Mucosa of rectum (tissue), 2 donors: ENCODE measurements around the gene ZNF214.

ENCODE experiments used
- H3K27ac ChIP-seq, 2 donors: one replicate each; pipeline ENCODE4 v1.7.0; 2013; ENCODE audit warnings: inconsistent platforms in 2 of 2, low read depth in 2 of 2, low read length in 2 of 2
- H3K27me3 ChIP-seq, 2 donors: one replicate each; pipeline ENCODE4 v1.7.0; 2013; ENCODE audit warnings: low read length in 2 of 2; ENCODE audit not compliant: control insufficient read depth in 2 of 2, insufficient read depth in 2 of 2
- H3K36me3 ChIP-seq, 2 donors: one replicate each; pipeline ENCODE4 v1.7.0; 2013; ENCODE audit warnings: low read length in 2 of 2; ENCODE audit not compliant: control insufficient read depth in 2 of 2, insufficient read depth in 2 of 2
- H3K4me1 ChIP-seq, 2 donors: one replicate each; pipeline ENCODE4 v1.7.0; 2013; ENCODE audit warnings: low read length in 2 of 2, mild to moderate bottlenecking in 1 of 2; ENCODE audit not compliant: control insufficient read depth in 2 of 2, insufficient read depth in 2 of 2
- H3K4me3 ChIP-seq, 2 donors: one replicate each; pipeline ENCODE4 v1.7.0; 2013; ENCODE audit warnings: low read length in 2 of 2
- H3K9ac ChIP-seq, 2 donors: one replicate each; pipeline ENCODE4 v1.7.0; 2013; ENCODE audit warnings: low read length in 2 of 2, low read depth in 1 of 2, mild to moderate bottlenecking in 1 of 2
- H3K9me3 ChIP-seq, 2 donors: one replicate each; pipeline ENCODE4 v1.7.0; 2013; ENCODE audit warnings: low read length in 2 of 2; ENCODE audit not compliant: control insufficient read depth in 2 of 2
- donor health status: healthy.
- donor health status: Normal muscosa, but diverticular disease.

Gene ZNF214

DNA sequence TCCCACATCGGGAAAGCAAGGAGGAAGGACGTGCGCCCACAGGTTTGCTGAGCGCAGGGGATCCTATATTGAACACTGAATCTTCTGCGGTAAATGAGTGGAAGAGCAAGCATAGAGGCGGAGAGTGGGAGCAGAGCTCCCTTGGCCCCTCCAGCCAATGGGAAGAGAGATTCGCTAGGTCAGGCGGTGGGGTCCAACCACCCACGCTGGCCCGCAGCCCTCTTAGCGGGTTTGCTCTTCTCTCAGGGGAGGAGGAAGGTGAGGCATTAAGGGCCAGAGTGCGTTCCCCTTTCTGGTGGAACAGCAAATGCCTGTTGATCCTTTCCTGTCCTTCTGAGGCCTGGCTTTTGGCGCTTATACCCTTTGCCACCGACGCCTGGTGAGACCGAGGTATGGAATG is 10.7 kb upstream of the ZNF214 start:
- Histone ChIP-seq H3K4me3 (no peak overlapping the region), H3K27ac (no peak overlapping the region), H3K4me1 (no peaks in the 10 kb centered on the region), H3K27me3 (no peaks in the 10 kb centered on the region), H3K36me3 (no peaks in the 10 kb centered on the region), H3K9ac (no peak overlapping the region), H3K9me3 (no peaks in the 10 kb centered on the region)

DNA sequence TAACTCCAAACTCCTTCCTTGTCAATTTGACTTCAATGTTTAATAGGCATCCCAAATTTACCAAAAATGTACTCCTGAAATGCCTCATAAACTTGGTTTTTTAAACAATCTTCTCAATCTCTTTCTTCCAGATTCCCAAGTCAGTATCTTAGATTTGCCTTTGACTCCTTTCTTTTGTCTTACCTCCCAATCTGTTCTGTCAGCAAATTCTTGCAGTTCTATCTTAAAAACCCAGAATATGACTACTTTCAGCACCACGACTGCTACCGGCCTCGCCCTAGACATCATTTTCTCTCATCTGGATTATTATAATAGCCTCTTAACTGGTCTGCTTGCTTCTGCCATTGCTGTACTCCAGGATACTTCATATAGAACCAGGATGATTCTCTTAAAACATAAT is 8.0 kb upstream of the ZNF214 start:
- H3K4me3 ChIP-seq, result no peak overlapping the region
- no peaks in the 10 kb centered on the region for H3K9me3 ChIP-seq
- no peak overlapping the region for H3K9ac ChIP-seq
- no peak overlapping the region for H3K27ac ChIP-seq
- no peaks in the 10 kb centered on the region for H3K4me1 ChIP-seq
- H3K27me3 ChIP-seq, result no peaks in the 10 kb centered on the region
- no peaks in the 10 kb centered on the region for H3K36me3 ChIP-seq

DNA sequence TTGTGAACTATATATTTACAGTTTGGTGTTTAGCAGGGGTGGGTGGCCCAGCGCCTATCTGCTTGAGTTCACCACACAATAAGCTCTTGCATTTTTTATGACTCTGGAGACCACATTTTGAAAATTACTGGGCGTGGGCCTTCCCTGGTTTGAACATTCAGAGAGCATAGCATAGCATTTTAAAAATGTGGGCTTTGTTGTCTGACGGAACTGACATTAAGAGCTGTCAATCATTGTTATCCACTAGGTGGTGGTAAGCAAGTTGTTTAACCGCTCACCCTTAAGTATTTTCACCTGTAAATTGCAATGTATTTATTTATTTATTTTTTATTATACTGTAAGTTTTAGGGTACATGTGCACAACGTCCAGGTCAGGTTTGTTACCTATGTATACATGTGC is 1.2 kb upstream of the ZNF214 start:
- no peak overlapping the region for H3K27ac ChIP-seq
- peaks cover 0 to 15% of the 10 kb centered on the region in 2 donors for H3K4me1 ChIP-seq
- no peak overlapping the region for H3K9ac ChIP-seq
- H3K27me3 ChIP-seq, result no peaks in the 10 kb centered on the region
- H3K9me3 ChIP-seq, result no peaks in the 10 kb centered on the region
- H3K4me3 ChIP-seq, result peak overlapping the region in 1 of 2 donors; percentile 91
- H3K36me3 ChIP-seq, result no peaks in the 10 kb centered on the region

DNA sequence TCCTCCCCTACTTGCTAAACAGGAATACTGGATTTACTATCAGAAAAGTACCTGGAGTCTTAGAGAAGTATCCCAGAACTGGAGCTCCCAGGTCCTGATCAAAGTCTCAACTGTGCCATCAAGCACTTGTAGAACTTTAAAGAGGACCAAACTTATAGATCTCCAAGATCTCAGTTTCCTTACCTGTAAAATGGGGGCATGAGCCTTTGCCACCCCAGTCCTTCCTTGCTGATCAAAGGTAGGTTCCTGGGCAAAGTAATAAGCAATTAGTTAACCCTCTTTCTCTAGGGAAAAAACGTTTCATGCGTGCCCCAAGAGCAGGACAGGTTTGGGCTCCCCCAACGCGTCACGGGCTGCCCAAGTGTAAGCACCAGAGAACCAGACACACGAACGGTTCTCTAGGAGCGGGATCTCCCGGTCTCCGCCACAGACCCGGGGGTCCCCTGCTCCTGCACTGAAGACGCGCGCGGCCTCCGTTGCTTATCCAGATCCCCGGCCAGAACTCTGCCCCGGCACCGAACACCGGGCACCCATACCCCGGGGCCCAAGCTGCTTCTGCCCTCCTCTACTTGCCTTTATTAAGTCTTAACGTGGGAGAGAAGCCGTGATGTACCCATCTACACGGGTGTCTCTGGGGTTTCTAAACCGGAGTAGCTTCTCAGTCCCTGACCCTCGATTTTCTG is 505 bp downstream of the ZNF214 start:
- Histone ChIP-seq H3K4me1 (peaks cover 0 to 15% of the 10 kb centered on the region in 2 donors), H3K4me3 (peak overlapping the region; percentile 91 to 98), H3K9me3 (no peaks in the 10 kb centered on the region), H3K9ac (peak overlapping the region; percentile 56 to 67), H3K36me3 (no peaks in the 10 kb centered on the region), H3K27ac (peak overlapping the region; percentile 48 to 56), H3K27me3 (no peaks in the 10 kb centered on the region)

DNA sequence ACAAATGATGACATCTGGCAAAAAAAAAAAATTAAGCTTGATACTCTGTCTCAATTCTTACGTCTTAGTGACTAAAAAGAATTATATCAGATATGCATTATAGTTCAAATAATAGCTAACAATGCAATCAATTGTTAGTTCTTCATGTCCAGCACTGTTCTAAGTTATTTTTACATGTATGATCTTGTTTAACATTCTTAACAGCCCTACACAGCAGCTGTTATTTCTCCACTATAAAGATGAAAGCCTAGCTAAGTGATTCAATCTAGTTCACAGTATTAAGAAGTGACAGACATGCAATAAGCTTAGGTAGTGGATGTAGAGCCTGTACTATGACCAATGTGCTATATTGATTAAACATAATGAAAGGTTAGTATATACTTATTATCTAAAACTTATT is 4.1 kb downstream of the ZNF214 start:
- H3K36me3 ChIP-seq, result no peaks in the 10 kb centered on the region
- no peaks in the 10 kb centered on the region for H3K9me3 ChIP-seq
- no peak overlapping the region for H3K4me3 ChIP-seq
- no peaks in the 10 kb centered on the region for H3K27me3 ChIP-seq
- peaks cover 0 to 12% of the 10 kb centered on the region in 2 donors for H3K4me1 ChIP-seq
- H3K27ac ChIP-seq, result no peak overlapping the region
- H3K9ac ChIP-seq, result no peak overlapping the region

DNA sequence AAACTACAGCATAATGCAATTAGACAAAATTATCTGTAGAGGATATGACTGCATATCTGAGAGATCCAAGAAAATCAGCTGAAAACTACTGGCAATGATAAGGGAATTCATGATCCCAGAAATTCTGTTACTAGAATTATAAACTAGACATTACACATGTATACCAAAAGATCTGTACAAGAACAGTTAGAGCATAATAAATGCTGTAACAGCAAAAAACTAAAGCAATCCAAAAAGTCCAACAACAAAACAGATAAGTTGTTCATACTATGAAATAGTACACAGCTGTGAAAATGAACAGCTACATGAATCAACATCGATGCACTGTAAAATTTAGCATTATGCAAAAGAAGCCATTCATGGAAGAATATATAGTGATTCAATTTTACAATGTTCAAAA is 6.0 kb downstream of the ZNF214 start:
- Histone ChIP-seq H3K27me3 (no peaks in the 10 kb centered on the region), H3K4me1 (no peaks in the 10 kb centered on the region), H3K36me3 (no peaks in the 10 kb centered on the region), H3K27ac (no peak overlapping the region), H3K9me3 (no peaks in the 10 kb centered on the region), H3K4me3 (no peak overlapping the region), H3K9ac (no peak overlapping the region)

DNA sequence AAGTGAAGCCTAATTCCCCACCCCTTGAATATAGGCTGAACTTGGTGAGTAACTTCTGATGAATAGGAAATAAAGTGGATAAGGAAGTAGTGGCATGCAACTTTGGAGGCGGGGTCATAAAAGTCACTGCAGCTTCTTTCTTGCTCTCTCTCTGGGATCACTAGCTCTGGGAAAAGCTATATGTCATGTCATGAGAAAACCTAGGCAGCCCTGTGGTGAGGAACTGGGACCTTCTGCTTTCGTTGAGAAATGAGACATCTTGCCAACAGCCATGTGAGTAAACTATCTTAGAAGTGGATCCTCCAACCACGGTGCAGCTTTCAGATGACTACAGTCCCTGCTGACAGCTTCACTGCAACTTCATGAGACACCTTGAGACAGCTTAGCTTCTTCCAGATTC is 15.7 kb downstream of the ZNF214 start:
- H3K27me3 ChIP-seq, result no peaks in the 10 kb centered on the region
- no peak overlapping the region for H3K27ac ChIP-seq
- H3K36me3 ChIP-seq, result no peaks in the 10 kb centered on the region
- H3K4me1 ChIP-seq, result no peaks in the 10 kb centered on the region
- no peak overlapping the region for H3K4me3 ChIP-seq
- H3K9me3 ChIP-seq, result no peaks in the 10 kb centered on the region
- H3K9ac ChIP-seq, result no peak overlapping the region

DNA sequence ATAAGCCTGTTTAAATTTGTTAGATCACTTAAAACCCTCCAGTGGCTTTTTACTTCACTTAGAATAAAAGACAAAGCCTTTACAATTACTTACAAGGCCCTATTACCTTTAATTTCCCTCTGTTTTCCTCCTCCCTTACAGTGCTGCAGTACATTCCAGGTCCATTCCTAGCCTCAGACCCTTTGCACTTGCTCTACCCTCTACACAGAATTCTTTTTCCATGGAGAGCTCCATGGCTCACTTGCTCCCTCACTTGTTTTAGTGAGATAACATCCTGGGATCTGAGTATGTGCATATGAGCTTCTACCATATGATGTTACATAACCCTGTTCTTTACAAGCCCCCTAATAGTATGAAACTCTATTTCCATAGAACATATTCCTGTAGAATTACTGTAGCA is 24.4 kb downstream of the ZNF214 start:
- no peaks in the 10 kb centered on the region for H3K27me3 ChIP-seq
- H3K9ac ChIP-seq, result no peak overlapping the region
- H3K36me3 ChIP-seq, result no peaks in the 10 kb centered on the region
- no peak overlapping the region for H3K27ac ChIP-seq
- no peak overlapping the region for H3K4me3 ChIP-seq
- no peaks in the 10 kb centered on the region for H3K4me1 ChIP-seq
- H3K9me3 ChIP-seq, result no peaks in the 10 kb centered on the region

DNA sequence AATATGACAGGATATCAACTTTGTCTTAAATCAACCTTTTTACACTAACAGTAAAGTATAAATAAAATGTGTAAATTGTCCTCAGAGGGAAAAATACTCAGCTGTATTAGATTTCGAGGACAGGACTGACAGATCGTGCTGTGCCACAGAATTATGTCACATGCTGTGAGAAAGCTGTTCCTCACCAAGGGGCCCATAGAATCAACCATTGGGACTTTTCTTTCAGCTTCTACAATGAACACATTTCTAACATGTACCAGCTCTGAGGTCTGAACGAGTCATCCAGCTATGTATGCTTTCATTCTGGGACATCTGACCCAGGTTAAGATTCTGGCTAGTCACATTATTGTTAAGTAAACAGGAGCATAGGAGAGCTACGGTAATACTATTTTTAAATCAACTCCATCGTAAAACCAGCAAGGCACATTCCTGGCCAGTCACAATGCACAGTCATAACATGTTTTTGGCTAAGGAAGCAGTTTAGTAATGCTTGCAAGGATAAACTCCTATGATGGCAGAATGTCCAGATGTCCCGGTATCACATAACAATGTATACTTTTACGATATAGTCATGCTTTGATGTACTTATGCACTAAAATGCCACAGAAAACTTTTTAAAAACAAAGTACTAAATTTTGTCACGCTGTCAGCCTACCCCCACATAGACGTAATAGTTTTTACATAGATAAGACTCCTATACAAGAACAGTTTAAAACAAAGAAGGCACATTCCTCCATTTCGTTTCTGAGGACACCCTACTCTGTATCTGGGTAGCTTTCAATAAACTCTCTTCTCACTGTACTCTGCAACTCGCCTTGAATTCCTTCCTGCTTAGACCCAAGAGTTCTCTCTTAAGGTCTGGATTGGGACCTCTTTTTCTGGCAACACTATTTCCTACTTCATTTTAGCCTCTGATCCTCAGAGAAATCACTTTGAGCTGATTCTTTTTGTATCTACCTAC is 27.4 kb downstream of the ZNF214 start:
- Histone ChIP-seq H3K36me3 (no peaks in the 10 kb centered on the region), H3K27me3 (no peaks in the 10 kb centered on the region), H3K9me3 (no peaks in the 10 kb centered on the region), H3K4me1 (no peaks in the 10 kb centered on the region), H3K9ac (no peak overlapping the region), H3K4me3 (no peak overlapping the region), H3K27ac (no peak overlapping the region)

DNA sequence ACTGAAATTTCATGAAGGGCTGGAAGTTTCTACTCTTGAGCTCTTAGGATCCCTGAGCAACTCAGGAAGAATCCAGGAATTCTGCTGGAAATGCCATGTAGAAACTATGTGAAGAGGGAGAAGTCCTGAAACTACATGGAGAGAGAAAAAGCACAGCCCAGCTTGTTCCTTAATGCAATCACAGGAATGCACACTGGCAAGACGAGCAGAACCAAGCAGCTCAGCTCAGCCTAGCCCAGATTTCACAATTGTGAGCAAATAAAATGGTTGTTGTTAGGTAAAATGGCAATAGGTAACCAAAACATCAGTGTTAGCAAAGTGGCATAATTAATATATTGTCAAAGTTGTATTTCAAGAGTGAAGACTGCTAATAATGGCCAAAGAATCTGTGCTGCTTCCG is 28.1 kb downstream of the ZNF214 start:
- H3K4me3 ChIP-seq, result no peak overlapping the region
- no peaks in the 10 kb centered on the region for H3K36me3 ChIP-seq
- H3K27me3 ChIP-seq, result no peaks in the 10 kb centered on the region
- H3K27ac ChIP-seq, result no peak overlapping the region
- H3K4me1 ChIP-seq, result no peaks in the 10 kb centered on the region
- H3K9ac ChIP-seq, result no peak overlapping the region
- no peaks in the 10 kb centered on the region for H3K9me3 ChIP-seq
